Spinal cord (tissue), 10 donors: ENCODE results near the gene CRYL1. TPM values are rescaled to one million over a fixed set of nuclear protein-coding genes. Genes with fewer than 3 reads are reported as not detected.

Source experiments
- DNase-seq, 6 donors: peaks; one replicate each; pipeline versions ENCODE4 v3.0.0 to v3.0.0-alpha.2; 2013 to 2015; ENCODE audit warnings: low spot score in 6 of 6, low read depth in 4 of 6
- H3K27ac ChIP-seq: one replicate; pipeline ENCODE4 v1.5.1; 2013; ENCODE audit warnings: low read depth, low read length, control low read depth
- H3K27me3 ChIP-seq: one replicate; pipeline ENCODE4 v1.6.1; 2013; ENCODE audit warnings: low read length; ENCODE audit not compliant: control insufficient read depth, insufficient read depth
- H3K36me3 ChIP-seq: one replicate; pipeline ENCODE4 v1.6.1; 2013; ENCODE audit warnings: low read length; ENCODE audit not compliant: control insufficient read depth, insufficient read depth
- H3K4me1 ChIP-seq: one replicate; pipeline ENCODE4 v1.6.1; 2013; ENCODE audit warnings: low read length; ENCODE audit not compliant: control insufficient read depth, insufficient read depth
- H3K4me3 ChIP-seq: one replicate; pipeline ENCODE4 v1.5.1; 2013; ENCODE audit warnings: low read depth, low read length, control low read depth
- H3K9me3 ChIP-seq: one replicate; pipeline ENCODE4 v1.6.1; 2013; ENCODE audit warnings: low read length; ENCODE audit not compliant: control insufficient read depth, insufficient read depth
- WGBS: methylation state at CpG from one replicate; pipeline ENCODE4 v1.1.5; 2013; ENCODE audit warnings: missing lambda C conversion rate; ENCODE audit not compliant: insufficient coverage; 5-methylcytosine and 5-hydroxymethylcytosine counted together
- polyA plus RNA-seq, 2 donors: library from polyadenylated mRNA; unstranded; fragments of 120-200 nt; gene quantifications; one replicate each; pipeline ENCODE4 v1.2.1, GENCODE V29; 2013; ENCODE audit not compliant: insufficient read length in 2 of 2
- total RNA-seq, 2 donors: library from RNA; depleted of rRNA in 1 of 2; stranded (reverse); fragments of 120-200 nt in 1 of 2; fragments of >200 nt in 1 of 2; gene quantifications; one replicate each; pipeline versions ENCODE4 v1.2.3 to v1.2.4, GENCODE V29; 2013 to 2014
- donor health status: healthy.

CRYL1 gene
- total and polyA plus RNA-seq, 4 donors = 43.9 to 60.0 (median 52.6) TPM

- no peaks in the 10 kb centered on the region for H3K36me3 ChIP-seq
- H3K9me3 ChIP-seq = no peaks in the 10 kb centered on the region
- no peaks in the 10 kb centered on the region for H3K27me3 ChIP-seq
- WGBS = 83% methylated on average over 17 of the region's 17 CpGs
- H3K4me1 ChIP-seq = peaks cover 14% of the 10 kb centered on the region
- H3K4me3 ChIP-seq = no peak overlapping the region
- no peak overlapping the region for H3K27ac ChIP-seq
- no peak for DNase-seq
These were observed 163.1 kb downstream of the CRYL1 start for GRCh38 chr13:20362484-20363041.

GRCh38 chr13:20360835-20361412, 164.7 kb downstream of the CRYL1 start:
- Histone ChIP-seq H3K4me1 (peaks cover 14% of the 10 kb centered on the region), H3K9me3 (no peaks in the 10 kb centered on the region), H3K4me3 (no peak overlapping the region), H3K27me3 (no peaks in the 10 kb centered on the region), H3K27ac (no peak overlapping the region), H3K36me3 (no peaks in the 10 kb centered on the region)
- no peak for DNase-seq
- 63% methylated on average over 1 of the region's 5 CpGs for WGBS

GRCh38 chr13:20360041-20360491, 165.6 kb downstream of the CRYL1 start:
- Histone ChIP-seq H3K36me3 (no peaks in the 10 kb centered on the region), H3K4me1 (peaks cover 14% of the 10 kb centered on the region), H3K27ac (no peak overlapping the region), H3K27me3 (no peaks in the 10 kb centered on the region), H3K4me3 (no peak overlapping the region), H3K9me3 (no peaks in the 10 kb centered on the region)
- DNase-seq = peak in 2 of 6 donors; percentile 55 to 59
- WGBS = 58% methylated on average over 2 of the region's 3 CpGs

- no peaks in the 10 kb centered on the region for H3K36me3 ChIP-seq
- H3K9me3 ChIP-seq = no peaks in the 10 kb centered on the region
- WGBS = 100% methylated on average over 3 of the region's 5 CpGs
- H3K4me3 ChIP-seq = no peak overlapping the region
- H3K27ac ChIP-seq = no peak overlapping the region
- peaks cover 14% of the 10 kb centered on the region for H3K4me1 ChIP-seq
- H3K27me3 ChIP-seq = no peaks in the 10 kb centered on the region
- no peak for DNase-seq
These were observed 166.3 kb downstream of the CRYL1 start for GRCh38 chr13:20359335-20359734.

GRCh38 chr13:20358022-20358421, 167.6 kb downstream of the CRYL1 start:
- Histone ChIP-seq H3K9me3 (no peaks in the 10 kb centered on the region), H3K4me1 (peaks cover 5% of the 10 kb centered on the region), H3K36me3 (no peaks in the 10 kb centered on the region), H3K27me3 (no peaks in the 10 kb centered on the region), H3K4me3 (no peak overlapping the region), H3K27ac (no peak overlapping the region)
- no peak for DNase-seq
- 85% methylated on average over 5 of the region's 8 CpGs for WGBS

GRCh38 chr13:20356444-20356843, 169.2 kb downstream of the CRYL1 start:
- Histone ChIP-seq H3K4me1 (peaks cover 5% of the 10 kb centered on the region), H3K4me3 (no peak overlapping the region), H3K27ac (no peak overlapping the region), H3K27me3 (no peaks in the 10 kb centered on the region), H3K36me3 (no peaks in the 10 kb centered on the region), H3K9me3 (no peaks in the 10 kb centered on the region)
- 27% methylated on average over 3 of the region's 7 CpGs for WGBS
- DNase-seq = no peak

- Histone ChIP-seq H3K4me1 (peaks cover 8% of the 10 kb centered on the region), H3K27ac (no peak overlapping the region), H3K9me3 (no peaks in the 10 kb centered on the region), H3K27me3 (no peaks in the 10 kb centered on the region), H3K36me3 (no peaks in the 10 kb centered on the region), H3K4me3 (no peak overlapping the region)
- no peak for DNase-seq
- WGBS = 100% methylated on average over 2 of the region's 3 CpGs
These were observed 170.9 kb downstream of the CRYL1 start for GRCh38 chr13:20354722-20355121.

DNA sequence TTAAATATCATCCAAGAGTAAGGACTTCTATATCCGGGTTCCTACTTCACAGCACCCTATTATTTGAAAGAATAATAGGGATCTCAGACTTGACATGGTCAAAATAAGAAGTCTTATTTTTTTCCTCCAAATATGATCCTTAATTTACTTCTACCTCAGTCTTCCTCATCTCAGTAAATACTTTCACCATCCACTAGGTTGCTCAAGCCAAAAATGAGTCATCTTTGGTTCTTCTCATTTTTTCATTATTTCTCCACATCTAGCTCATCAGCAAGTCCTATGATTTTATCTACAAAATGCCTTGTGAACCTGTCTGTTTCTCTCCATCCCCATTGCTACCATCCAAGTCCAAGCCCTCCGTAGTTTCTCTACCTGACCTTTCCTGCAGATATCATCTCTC, 171.7 kb downstream of the CRYL1 start:
- Histone ChIP-seq H3K27ac (no peak overlapping the region), H3K4me1 (peaks cover 11% of the 10 kb centered on the region), H3K27me3 (no peaks in the 10 kb centered on the region), H3K9me3 (no peaks in the 10 kb centered on the region), H3K36me3 (no peaks in the 10 kb centered on the region), H3K4me3 (no peak overlapping the region)
- no CpG with 5 or more reads among the region's 2 CpGs for WGBS
- DNase-seq = no peak
